Endothelial cell of umbilical vein (primary cell): ENCODE results near the gene UBE2I. TPM values are rescaled to one million over a fixed set of nuclear protein-coding genes. Genes with fewer than 3 reads are reported as not detected.
"Not testable (repeated sequence)": the region's sequence is repeated elsewhere in the genome, so short reads cannot be mapped to it uniquely, and the experiment has no call there.

Source experiments
- BruUV-seq: library from RNA; stranded (reverse); fragments of 400-500 nt; replicated peaks from 2 replicates; lab custom pipeline; 2021; lab: Mats Ljungman, UMichigan
- CTCF ChIA-PET: fragments of 300-600, 350-600 bp; sonication (Branson Sonifier 250); formaldehyde crosslinking; loops from one replicate; lab custom pipeline; 2021; ENCODE audit warnings: antibody characterized with exemption, inconsistent platforms; lab: Charles Lee
- POLR2A ChIA-PET: fragments of 300-600, 350-600 bp; sonication (Branson Sonifier 250); formaldehyde crosslinking; loops from one replicate; lab custom pipeline; 2021; ENCODE audit warnings: antibody characterized with exemption, inconsistent platforms; lab: Charles Lee
- DNase-seq: peaks from one replicate; pipeline ENCODE4 v3.0.0-alpha.2; 2011; ENCODE audit warnings: low read depth, low spot score
- FAIRE-seq: peaks from 2 replicates; lab custom pipeline; 2011; peaks lifted over from hg19 to GRCh38; lab: Jason Lieb, UNC
- H2AFZ ChIP-seq: 2 replicates; pipeline ENCODE4 v1.6.0; 2012; ENCODE audit warnings: low read depth, low read length, control low read depth, inconsistent platforms
- H3K27ac ChIP-seq: 2 replicates; pipeline ENCODE4 v1.5.1; 2011; ENCODE audit warnings: low read depth, mild to moderate bottlenecking, control low read depth, low read length, moderate library complexity; ENCODE audit not compliant: insufficient read depth
- H3K27me3 ChIP-seq, 2 experiments: 2 replicates each; pipeline versions ENCODE4 v1.6.0 to v1.6.1; 2011; ENCODE audit warnings: low read length in 2 of 2, mixed read lengths in 1 of 2; ENCODE audit not compliant: control insufficient read depth in 2 of 2, insufficient read depth in 2 of 2
- H3K36me3 ChIP-seq, 2 experiments: 2 replicates in 1 of 2; 3 replicates in 1 of 2; pipeline ENCODE4 v1.5.1; 2011; ENCODE audit warnings: low read length in 2 of 2, mild to moderate bottlenecking in 1 of 2, moderate library complexity in 1 of 2; ENCODE audit not compliant: control insufficient read depth in 2 of 2, insufficient read depth in 2 of 2; ENCODE audit errors: extremely low read depth in 1 of 2
- H3K4me1 ChIP-seq: 3 replicates; pipeline ENCODE4 v1.5.1; 2011; ENCODE audit warnings: mild to moderate bottlenecking, low read length; ENCODE audit not compliant: control insufficient read depth, insufficient read depth; ENCODE audit errors: extremely low read depth
- H3K4me2 ChIP-seq: 2 replicates; pipeline ENCODE4 v1.6.1; 2011; ENCODE audit warnings: low read length, control low read depth, mixed read lengths; ENCODE audit not compliant: insufficient read depth
- H3K4me3 ChIP-seq, 3 experiments: fragments of 200-600 bp in 1 of 3; sonication (generic), shearing (Covaris generic) in 1 of 3; replicated peaks in 1 of 3; 2 replicates each; pipeline ENCODE4 v1.5.1; 2011 to 2016; ENCODE audit warnings: control low read depth in 3 of 3, low read length in 3 of 3, mild to moderate bottlenecking in 2 of 3, inconsistent platforms in 1 of 3, low read depth in 1 of 3, moderate library complexity in 1 of 3; ENCODE audit not compliant: insufficient read depth in 1 of 3
- H3K79me2 ChIP-seq: 2 replicates; pipeline ENCODE4 v1.6.0; 2012; ENCODE audit warnings: low read length, inconsistent platforms; ENCODE audit not compliant: control insufficient read depth, insufficient read depth
- H3K9ac ChIP-seq: replicated peaks from 2 replicates; pipeline ENCODE3; 2011; ENCODE audit warnings: low read length, control low read depth; ENCODE audit not compliant: insufficient read depth; ENCODE audit errors: extremely low read depth
- H3K9me1 ChIP-seq: replicated peaks from 3 replicates; pipeline ENCODE4 v1.6.0; 2011; ENCODE audit warnings: mild to moderate bottlenecking, low read length; ENCODE audit not compliant: control insufficient read depth, insufficient read depth; ENCODE audit errors: extremely low read depth
- H3K9me3 ChIP-seq: replicated peaks from 2 replicates; pipeline ENCODE4 v1.5.1; 2012; ENCODE audit warnings: low read length, inconsistent platforms; ENCODE audit not compliant: control insufficient read depth, insufficient read depth
- H4K20me1 ChIP-seq: replicated peaks from 2 replicates; pipeline ENCODE3; 2011; ENCODE audit warnings: mild to moderate bottlenecking, low read length; ENCODE audit not compliant: control insufficient read depth, insufficient read depth; ENCODE audit errors: extremely low read depth
- EZH2 ChIP-seq: IDR thresholded peaks from 2 replicates; pipeline ENCODE4 v1.6.1; 2012; ENCODE audit warnings: borderline replicate concordance, low read depth, mild to moderate bottlenecking, moderate library complexity, low read length, inconsistent platforms; ENCODE audit not compliant: severe bottlenecking
- FOS ChIP-seq: IDR thresholded peaks from 2 replicates; pipeline ENCODE4 v1.6.1; 2011; ENCODE audit warnings: mild to moderate bottlenecking, low read length, moderate library complexity, borderline replicate concordance; ENCODE audit not compliant: insufficient read depth
- GATA2 ChIP-seq: IDR thresholded peaks from 2 replicates; pipeline ENCODE4 v1.7.0; 2011; ENCODE audit warnings: low read depth, mild to moderate bottlenecking, moderate library complexity, mixed read lengths, low read length; ENCODE audit not compliant: insufficient read length, insufficient read depth
- JUN ChIP-seq: IDR thresholded peaks from 2 replicates; pipeline ENCODE4 v1.6.1; 2011; ENCODE audit warnings: borderline replicate concordance, low read depth; ENCODE audit not compliant: insufficient read length, insufficient read depth
- MYC ChIP-seq: IDR thresholded peaks from one replicate; pipeline ENCODE4 v1.6.1; 2011; ENCODE audit warnings: mild to moderate bottlenecking, low read depth, low read length
- POLR2A ChIP-seq: IDR thresholded peaks from 2 replicates; pipeline ENCODE4 v1.6.1; 2012; ENCODE audit warnings: low read depth, mild to moderate bottlenecking, control low read depth, low read length
- POLR2AphosphoS5 ChIP-seq: IDR thresholded peaks from 2 replicates; pipeline ENCODE4 v1.6.1; 2012; ENCODE audit warnings: low read depth, mild to moderate bottlenecking, control low read depth, low read length, moderate library complexity; ENCODE audit not compliant: insufficient read depth
- dilution Hi-C: fragments of 300-500 bp; cut with MboI; formaldehyde crosslinking; loops from one replicate; pipeline ENCODE4 v1.15.0; 2019; ENCODE audit warnings: low sequenced_read_pairs; ENCODE audit not compliant: extremely low pct_ligation_motif_present
- intact Hi-C: fragments of 100-400 bp; cut with micrococcal nuclease; formaldehyde crosslinking; loops from one replicate; pipeline ENCODE4 v1.10.0; 2022
- polyA plus RNA-seq, 4 experiments: library from polyadenylated mRNA; depleted of rRNA in 3 of 4; stranded (reverse) in 3 of 4; unstranded in 1 of 4; fragments of >200 nt; gene quantifications; 2 replicates each; pipeline versions ENCODE4 v1.2.1 to v1.2.3, GENCODE V29; 2011 to 2012; ENCODE audit warnings: missing spikeins in 1 of 4
- total RNA-seq: library from RNA; stranded (reverse); gene quantifications from 2 replicates; pipeline ENCODE4 v1.2.3, GENCODE V29; 2021
- TF ChIP-seq, protein P1 (sequence below): IDR thresholded peaks from 2 replicates; pipeline ENCODE4 v1.6.1; 2011; ENCODE audit not compliant: insufficient read depth, insufficient read length
- TF ChIP-seq, protein P2 (sequence below), 2 donors: IDR thresholded peaks; 1 replicate in 1 of 2; 2 replicates in 1 of 2; pipeline ENCODE4 v1.5.1; 2011; ENCODE audit warnings: low read length in 2 of 2, mild to moderate bottlenecking in 2 of 2, moderate library complexity in 2 of 2, control low read depth in 1 of 2, inconsistent platforms in 1 of 2, low read depth in 1 of 2; ENCODE audit not compliant: insufficient read depth in 1 of 2; ENCODE audit errors: extremely low read depth in 1 of 2

Gene UBE2I
- total and polyA plus RNA-seq, 2 donors (not counting 3 experiments of a cell fraction or from before 2014, with no cell fraction given), result 122 to 233 TPM

DNA sequence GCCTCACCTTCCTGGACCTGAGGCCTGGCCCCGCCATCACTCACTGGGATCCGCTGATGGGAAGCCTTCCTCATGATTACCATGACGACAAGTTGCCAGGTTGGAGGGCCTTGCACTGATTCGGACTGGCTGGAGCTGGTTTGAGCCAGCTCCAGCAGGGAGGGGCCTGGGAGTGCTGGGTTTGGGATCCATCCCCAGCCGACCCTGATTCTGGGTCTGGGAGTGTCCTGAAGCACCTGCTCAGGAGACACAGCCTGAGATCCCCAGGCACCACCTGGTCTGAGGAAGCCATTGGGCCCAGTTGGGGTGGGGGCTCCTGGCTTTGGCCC is 18.1 kb downstream of the UBE2I start:
- intact Hi-C loops, result no loop called here

DNA sequence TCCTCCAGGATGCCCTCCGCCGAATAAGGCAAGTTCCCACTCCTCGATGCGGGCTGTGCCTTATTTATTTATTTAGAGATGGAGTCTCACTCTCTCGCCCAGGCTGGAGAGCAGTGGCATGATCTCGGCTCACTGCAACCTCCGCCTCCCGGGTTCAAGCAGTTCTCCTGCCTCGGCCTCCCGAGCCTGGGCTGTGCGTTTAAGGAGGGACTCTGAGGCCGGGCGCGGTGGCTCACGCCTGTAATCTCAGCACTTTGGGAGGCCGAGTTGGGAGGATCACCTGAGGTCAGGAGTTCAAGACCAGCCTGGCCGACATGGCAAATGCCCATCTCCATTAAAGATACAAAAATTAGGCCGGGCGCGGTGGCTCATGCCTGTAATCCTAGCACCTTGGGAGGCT is 18.7 kb downstream of the UBE2I start:
- H4K20me1 ChIP-seq, CTCF ChIA-PET, H3K4me3 ChIP-seq, H3K4me2 ChIP-seq, H3K79me2 ChIP-seq, BruUV-seq, H3K27ac ChIP-seq, DNase-seq, H3K9me3 ChIP-seq, intact Hi-C loops, POLR2A ChIA-PET, FAIRE-seq, H3K9me1 ChIP-seq, H2AFZ ChIP-seq, dilution Hi-C loops, H3K9ac ChIP-seq: not testable (repeated sequence)
- H3K36me3 ChIP-seq, result peaks cover 3 to 13% of the 10 kb centered on the region in 2 experiments
- H3K4me1 ChIP-seq, result peaks cover 12% of the 10 kb centered on the region
- H3K27me3 ChIP-seq, result peaks cover 21 to 24% of the 10 kb centered on the region in 2 experiments

More for the DNA sequence above, 18.1 kb downstream of the UBE2I start:
- no peak for TF ChIP-seq GATA2
- TF ChIP-seq, protein P1, sequence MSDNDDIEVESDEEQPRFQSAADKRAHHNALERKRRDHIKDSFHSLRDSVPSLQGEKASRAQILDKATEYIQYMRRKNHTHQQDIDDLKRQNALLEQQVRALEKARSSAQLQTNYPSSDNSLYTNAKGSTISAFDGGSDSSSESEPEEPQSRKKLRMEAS, result no peak
- TF ChIP-seq, protein P2, sequence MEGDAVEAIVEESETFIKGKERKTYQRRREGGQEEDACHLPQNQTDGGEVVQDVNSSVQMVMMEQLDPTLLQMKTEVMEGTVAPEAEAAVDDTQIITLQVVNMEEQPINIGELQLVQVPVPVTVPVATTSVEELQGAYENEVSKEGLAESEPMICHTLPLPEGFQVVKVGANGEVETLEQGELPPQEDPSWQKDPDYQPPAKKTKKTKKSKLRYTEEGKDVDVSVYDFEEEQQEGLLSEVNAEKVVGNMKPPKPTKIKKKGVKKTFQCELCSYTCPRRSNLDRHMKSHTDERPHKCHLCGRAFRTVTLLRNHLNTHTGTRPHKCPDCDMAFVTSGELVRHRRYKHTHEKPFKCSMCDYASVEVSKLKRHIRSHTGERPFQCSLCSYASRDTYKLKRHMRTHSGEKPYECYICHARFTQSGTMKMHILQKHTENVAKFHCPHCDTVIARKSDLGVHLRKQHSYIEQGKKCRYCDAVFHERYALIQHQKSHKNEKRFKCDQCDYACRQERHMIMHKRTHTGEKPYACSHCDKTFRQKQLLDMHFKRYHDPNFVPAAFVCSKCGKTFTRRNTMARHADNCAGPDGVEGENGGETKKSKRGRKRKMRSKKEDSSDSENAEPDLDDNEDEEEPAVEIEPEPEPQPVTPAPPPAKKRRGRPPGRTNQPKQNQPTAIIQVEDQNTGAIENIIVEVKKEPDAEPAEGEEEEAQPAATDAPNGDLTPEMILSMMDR (IDR thresholded peaks at IDR 0.05; ENCODE audit: extremely low read depth in 1 of 2, insufficient read depth in 1 of 2, low read depth in 1 of 2, low read length in 2 of 2), result no peak
- TF ChIP-seq EZH2, result no peak
- no peak for TF ChIP-seq POLR2A
- TF ChIP-seq POLR2AphosphoS5, result no peak
- no peak for TF ChIP-seq FOS
- no peak for TF ChIP-seq MYC
- no peak for TF ChIP-seq JUN
- Histone ChIP-seq H3K27me3 (peaks cover 15 to 18% of the 10 kb centered on the region in 2 experiments), H2AFZ (no peak overlapping the region), H3K27ac (no peak overlapping the region), H3K36me3 (peaks cover 3 to 13% of the 10 kb centered on the region in 2 experiments), H3K9me1 (no peaks in the 10 kb centered on the region), H3K4me3 (no peak overlapping the region), H3K9me3 (no peaks in the 10 kb centered on the region), H3K4me2 (no peak overlapping the region), H3K79me2 (no peaks in the 10 kb centered on the region), H4K20me1 (no peaks in the 10 kb centered on the region), H3K9ac (no peak overlapping the region), H3K4me1 (peaks cover 12% of the 10 kb centered on the region)
- POLR2A ChIA-PET, result no interaction called here
- FAIRE-seq (no peak), DNase-seq (no peak)
- no TSS peak for BruUV-seq
- dilution Hi-C loops, result no loop called here
- CTCF ChIA-PET, result interaction anchor here (0.6 kb wide), 1 partner anchor 9 kb away, joined by 3 read pairs; no protein-coding TSS in a partner anchor

DNA sequence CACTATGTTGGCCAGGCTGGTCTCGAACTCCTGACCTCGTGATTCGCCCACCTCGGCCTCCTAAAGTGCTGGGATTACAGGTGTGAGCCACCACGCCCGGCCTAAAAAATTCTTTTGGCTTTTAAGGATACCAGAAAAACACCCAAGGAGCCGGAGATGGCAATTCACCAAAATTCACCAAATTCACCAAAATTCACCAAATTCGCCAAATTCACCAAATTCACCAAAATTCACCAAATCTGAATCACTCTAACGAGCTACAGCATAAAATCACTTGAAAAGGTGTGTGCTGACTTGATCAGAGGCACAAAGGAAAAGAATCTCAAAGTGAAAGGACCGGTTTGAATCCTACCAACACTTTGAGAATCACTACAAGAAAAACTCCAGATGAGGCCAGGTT is 19.5 kb downstream of the UBE2I start:
- H3K9me1 ChIP-seq, H3K79me2 ChIP-seq, H3K9ac ChIP-seq, H4K20me1 ChIP-seq, dilution Hi-C loops, H2AFZ ChIP-seq, H3K4me2 ChIP-seq, DNase-seq, intact Hi-C loops, FAIRE-seq, H3K4me3 ChIP-seq, H3K36me3 ChIP-seq, H3K9me3 ChIP-seq, BruUV-seq, H3K27ac ChIP-seq: not testable (repeated sequence)
- peaks cover 12% of the 10 kb centered on the region for H3K4me1 ChIP-seq
- H3K27me3 ChIP-seq, result peaks cover 21 to 30% of the 10 kb centered on the region in 2 experiments
- ChIA-PET CTCF (interaction anchor here (1.6 kb wide), 1 partner anchor 12 kb away, joined by 5 read pairs; no protein-coding TSS in a partner anchor), POLR2A (interaction anchor here (0.5 kb wide), 1 partner anchor 188 kb away, joined by 6 read pairs; no protein-coding TSS in a partner anchor)
